Esophagus squamous epithelium (tissue), 4 donors: ENCODE data around the gene B3GNT2.

Experiments
- POLR2A ChIP-seq, 4 donors: fragments of 450-650 bp; IDR thresholded peaks; one replicate each; pipeline ENCODE4 v1.6.1; 2017; ENCODE audit warnings: antibody characterized with exemption in 4 of 4, mild to moderate bottlenecking in 4 of 4, moderate library complexity in 3 of 4
- TF ChIP-seq, protein P1 (sequence below), 6 experiments: fragments of 450-650 bp in 4 of 6; fragments of 200-600 bp in 2 of 6; sonication (generic) in 2 of 6; IDR thresholded peaks; one replicate each; pipeline ENCODE4 v1.5.1; 2016 to 2019; ENCODE audit warnings: antibody characterized with exemption in 6 of 6, mild to moderate bottlenecking in 4 of 6, moderate library complexity in 4 of 6

DNA sequence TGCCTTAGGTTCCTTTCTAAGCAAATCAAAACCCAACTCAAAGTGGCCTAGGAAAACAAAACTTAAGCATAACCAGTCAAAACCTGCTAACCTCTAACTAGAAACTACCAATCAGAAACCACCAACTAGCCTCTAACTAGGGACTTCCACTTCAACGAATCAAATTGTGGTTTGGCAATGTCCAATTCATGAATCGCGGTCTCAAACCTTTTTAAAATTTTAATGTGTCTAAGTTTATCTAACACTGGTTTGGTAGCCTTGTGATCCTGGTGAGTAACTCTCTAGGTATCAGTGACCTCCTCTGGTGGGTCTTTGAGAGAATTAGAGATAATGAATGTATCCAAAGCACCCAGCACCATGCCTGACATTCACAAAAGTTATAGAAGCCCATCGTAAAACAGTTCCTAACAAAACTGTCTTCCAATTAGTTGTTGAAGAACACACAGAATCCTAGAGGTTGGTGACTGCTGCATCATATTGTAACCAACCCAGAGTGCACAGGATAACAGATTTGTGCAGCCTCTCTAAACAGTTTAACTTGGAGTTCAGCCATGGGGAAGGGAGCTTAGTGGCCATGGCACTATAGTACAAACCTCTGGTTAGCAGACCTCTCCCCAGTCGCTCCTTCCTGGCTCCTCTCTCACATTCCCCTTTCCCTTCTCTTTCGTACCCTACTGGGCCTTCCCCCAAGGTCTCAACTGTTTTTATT, 45.2 kb upstream of the B3GNT2 start:
- TF ChIP-seq, protein P1, sequence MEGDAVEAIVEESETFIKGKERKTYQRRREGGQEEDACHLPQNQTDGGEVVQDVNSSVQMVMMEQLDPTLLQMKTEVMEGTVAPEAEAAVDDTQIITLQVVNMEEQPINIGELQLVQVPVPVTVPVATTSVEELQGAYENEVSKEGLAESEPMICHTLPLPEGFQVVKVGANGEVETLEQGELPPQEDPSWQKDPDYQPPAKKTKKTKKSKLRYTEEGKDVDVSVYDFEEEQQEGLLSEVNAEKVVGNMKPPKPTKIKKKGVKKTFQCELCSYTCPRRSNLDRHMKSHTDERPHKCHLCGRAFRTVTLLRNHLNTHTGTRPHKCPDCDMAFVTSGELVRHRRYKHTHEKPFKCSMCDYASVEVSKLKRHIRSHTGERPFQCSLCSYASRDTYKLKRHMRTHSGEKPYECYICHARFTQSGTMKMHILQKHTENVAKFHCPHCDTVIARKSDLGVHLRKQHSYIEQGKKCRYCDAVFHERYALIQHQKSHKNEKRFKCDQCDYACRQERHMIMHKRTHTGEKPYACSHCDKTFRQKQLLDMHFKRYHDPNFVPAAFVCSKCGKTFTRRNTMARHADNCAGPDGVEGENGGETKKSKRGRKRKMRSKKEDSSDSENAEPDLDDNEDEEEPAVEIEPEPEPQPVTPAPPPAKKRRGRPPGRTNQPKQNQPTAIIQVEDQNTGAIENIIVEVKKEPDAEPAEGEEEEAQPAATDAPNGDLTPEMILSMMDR (IDR thresholded peaks at IDR 0.05) = no peak
- TF ChIP-seq POLR2A (IDR thresholded peaks at IDR 0.05) = no peak
